Calu3 (cell line): ENCODE data around the gene MCF2L. TPM values are rescaled to one million over a fixed set of nuclear protein-coding genes. Genes with fewer than 3 reads are reported as not detected.
A peak's percentile ranks its signal among the peaks of the same experiment; 100 is the strongest.

Experiments
- BruUV-seq: library from RNA; stranded (reverse); fragments of 400-500 nt; replicated peaks from 2 replicates; lab custom pipeline; 2021; lab: Mats Ljungman, UMichigan
- CTCF ChIA-PET: fragments of 300-600 bp; sonication (Branson Sonifier 250); formaldehyde crosslinking; loops from one replicate; lab custom pipeline; 2022; ENCODE audit warnings: antibody characterized with exemption; lab: Charles Lee
- DNase-seq: peaks from one replicate; pipeline ENCODE4 v3.0.0; 2022
- H3K27ac Mint-ChIP-seq: one replicate; pipeline ENCODE4 v1.8.0; 2022; ENCODE audit warnings: mixed read lengths; ENCODE audit not compliant: unreplicated experiment
- H3K27me3 Mint-ChIP-seq: one replicate; pipeline ENCODE4 v1.8.0; 2022; ENCODE audit warnings: mixed read lengths; ENCODE audit not compliant: unreplicated experiment
- H3K36me3 Mint-ChIP-seq: one replicate; pipeline ENCODE4 v1.8.0; 2022; ENCODE audit warnings: mild to moderate bottlenecking, moderate library complexity, mixed read lengths; ENCODE audit not compliant: insufficient read depth, unreplicated experiment
- H3K4me1 Mint-ChIP-seq: one replicate; pipeline ENCODE4 v1.8.0; 2022; ENCODE audit warnings: mild to moderate bottlenecking, low read depth, mixed read lengths; ENCODE audit not compliant: unreplicated experiment
- H3K4me3 Mint-ChIP-seq: one replicate; pipeline ENCODE4 v1.8.0; 2022; ENCODE audit warnings: mild to moderate bottlenecking, low read depth, moderate library complexity, mixed read lengths; ENCODE audit not compliant: unreplicated experiment
- H3K9me3 Mint-ChIP-seq: one replicate; pipeline ENCODE4 v1.8.0; 2022; ENCODE audit warnings: low read depth, mixed read lengths; ENCODE audit not compliant: unreplicated experiment
- intact Hi-C: fragments of 100-400 bp; cut with micrococcal nuclease; formaldehyde crosslinking; loops from one replicate; pipeline ENCODE4 v1.10.0; 2022; ENCODE audit not compliant: unreplicated experiment
- total RNA-seq: library from RNA; stranded (reverse); gene quantifications from 2 replicates; pipeline ENCODE4 v1.2.3, GENCODE V29; 2022
- TF ChIP-seq, protein P1 (sequence below): fragments of 200-600 bp; IDR thresholded peaks from one replicate; pipeline ENCODE4 v1.8.0; 2022; ENCODE audit warnings: antibody characterized with exemption; ENCODE audit not compliant: unreplicated experiment

The MCF2L gene
- total RNA-seq, 1 experiment from 2014 or later, result 12.9 TPM

DNA sequence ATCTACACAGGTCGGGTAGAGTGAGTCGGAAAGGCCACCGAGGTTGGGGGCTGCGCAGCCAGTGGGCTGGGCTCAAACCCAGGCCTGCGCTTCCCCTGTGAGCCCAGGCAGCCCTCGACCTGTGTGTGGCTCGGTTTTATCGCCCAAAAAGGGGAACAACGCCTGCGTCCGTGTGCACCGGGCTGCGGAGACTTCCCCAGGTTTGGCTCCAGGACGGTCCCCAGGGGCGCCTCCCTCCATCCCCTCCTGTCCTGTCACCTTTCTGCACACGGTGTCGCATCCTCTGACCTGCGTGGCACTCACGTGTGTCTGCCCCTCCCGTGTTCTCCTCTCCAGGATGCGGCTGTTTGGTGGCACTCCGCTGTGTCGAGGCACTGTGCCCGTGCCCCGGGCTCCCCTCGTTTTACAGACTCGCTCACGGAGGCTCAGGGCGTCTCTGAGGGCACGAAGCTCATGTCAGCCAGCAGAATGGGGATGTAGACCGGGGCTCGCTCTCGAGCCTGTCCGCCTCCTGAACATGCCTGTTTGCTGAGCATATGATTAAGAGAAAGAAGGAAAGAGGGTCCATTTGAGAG, 25.9 kb downstream of the MCF2L start:
- DNase-seq, result no peak
- CTCF ChIA-PET, result no interaction called here
- no peaks in the 10 kb centered on the region for H3K9me3 Mint-ChIP-seq
- peaks cover 3% of the 10 kb centered on the region for H3K36me3 Mint-ChIP-seq
- peaks cover 7% of the 10 kb centered on the region for H3K4me1 Mint-ChIP-seq
- H3K4me3 Mint-ChIP-seq, result peak overlapping the region; percentile 32
- H3K27me3 Mint-ChIP-seq, result peaks cover 7% of the 10 kb centered on the region
- H3K27ac Mint-ChIP-seq, result no peak overlapping the region
- TF ChIP-seq, protein P1, sequence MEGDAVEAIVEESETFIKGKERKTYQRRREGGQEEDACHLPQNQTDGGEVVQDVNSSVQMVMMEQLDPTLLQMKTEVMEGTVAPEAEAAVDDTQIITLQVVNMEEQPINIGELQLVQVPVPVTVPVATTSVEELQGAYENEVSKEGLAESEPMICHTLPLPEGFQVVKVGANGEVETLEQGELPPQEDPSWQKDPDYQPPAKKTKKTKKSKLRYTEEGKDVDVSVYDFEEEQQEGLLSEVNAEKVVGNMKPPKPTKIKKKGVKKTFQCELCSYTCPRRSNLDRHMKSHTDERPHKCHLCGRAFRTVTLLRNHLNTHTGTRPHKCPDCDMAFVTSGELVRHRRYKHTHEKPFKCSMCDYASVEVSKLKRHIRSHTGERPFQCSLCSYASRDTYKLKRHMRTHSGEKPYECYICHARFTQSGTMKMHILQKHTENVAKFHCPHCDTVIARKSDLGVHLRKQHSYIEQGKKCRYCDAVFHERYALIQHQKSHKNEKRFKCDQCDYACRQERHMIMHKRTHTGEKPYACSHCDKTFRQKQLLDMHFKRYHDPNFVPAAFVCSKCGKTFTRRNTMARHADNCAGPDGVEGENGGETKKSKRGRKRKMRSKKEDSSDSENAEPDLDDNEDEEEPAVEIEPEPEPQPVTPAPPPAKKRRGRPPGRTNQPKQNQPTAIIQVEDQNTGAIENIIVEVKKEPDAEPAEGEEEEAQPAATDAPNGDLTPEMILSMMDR, result no peak
- intact Hi-C loops, result no loop called here
- no TSS peak for BruUV-seq

DNA sequence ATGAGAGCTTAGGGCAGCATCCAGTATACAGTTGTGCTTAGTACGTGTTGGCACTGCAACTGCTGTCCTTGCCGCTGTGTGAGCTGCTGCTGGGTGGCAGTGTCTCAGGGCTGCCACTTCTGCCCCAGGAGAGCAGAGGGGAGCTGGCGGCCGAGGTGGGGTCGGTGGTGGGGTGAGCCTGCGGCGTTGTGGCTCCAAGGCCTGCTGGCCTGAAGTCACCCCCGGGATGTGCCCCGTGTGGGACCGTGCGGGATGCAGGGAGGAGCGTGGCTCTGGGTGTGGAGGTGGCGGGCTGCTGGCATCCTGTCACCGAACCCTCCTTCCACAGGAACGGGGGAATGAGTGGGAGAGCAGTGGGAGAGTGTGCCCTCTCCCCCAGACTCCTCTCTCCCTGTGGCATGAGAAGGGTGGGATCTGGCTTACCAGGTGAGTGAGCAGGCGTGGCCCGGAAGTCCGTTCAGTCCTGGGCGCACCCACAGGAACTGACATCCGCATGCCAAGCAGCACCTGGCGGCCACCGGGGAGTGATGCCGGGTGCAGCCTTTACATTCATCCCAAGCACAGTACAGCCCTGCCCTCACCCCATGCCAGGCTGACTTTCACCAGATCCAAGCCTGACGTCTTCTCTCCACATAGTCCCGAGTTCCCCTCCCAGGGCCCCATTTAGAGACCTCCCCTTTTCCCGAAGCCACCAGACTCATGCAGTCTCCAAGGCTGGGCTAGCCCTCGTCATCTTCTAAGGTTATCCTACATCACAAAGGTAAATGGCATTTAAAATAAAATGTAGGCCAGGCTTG, 26.6 kb downstream of the MCF2L start:
- Mint-ChIP-seq H3K4me1 (peaks cover 7% of the 10 kb centered on the region), H3K27ac (no peak overlapping the region), H3K27me3 (peaks cover 7% of the 10 kb centered on the region), H3K4me3 (peak overlapping the region; percentile 32), H3K9me3 (no peaks in the 10 kb centered on the region), H3K36me3 (peaks cover 3% of the 10 kb centered on the region)
- TF ChIP-seq, protein P1, result no peak
- peak; percentile 63 for DNase-seq
- CTCF ChIA-PET, result no interaction called here
- intact Hi-C loops, result no loop called here
- no TSS peak for BruUV-seq

DNA sequence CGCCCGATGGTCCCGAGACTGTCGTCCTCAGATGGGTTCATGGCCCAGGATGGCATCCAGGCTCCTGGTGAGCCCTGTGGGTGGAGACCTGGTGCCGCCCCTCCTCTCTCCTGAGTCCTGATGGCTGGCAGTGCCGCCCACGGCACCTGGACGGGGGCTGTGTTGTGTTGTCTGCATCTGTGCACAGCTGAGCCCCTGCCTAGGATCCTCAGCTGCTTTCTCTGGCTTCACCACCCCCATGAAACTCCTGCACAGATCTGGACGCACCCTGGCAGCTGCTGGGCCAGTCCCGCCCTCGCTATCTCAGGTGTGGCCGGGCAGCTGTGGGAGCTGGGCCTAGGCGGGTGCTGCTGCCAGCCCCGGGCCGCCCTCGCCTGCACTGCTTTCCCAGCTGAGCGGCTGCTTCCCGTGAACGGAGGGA, 27.7 kb downstream of the MCF2L start:
- H3K4me3 Mint-ChIP-seq, result no peak overlapping the region
- peaks cover 7% of the 10 kb centered on the region for H3K27me3 Mint-ChIP-seq
- no peak for DNase-seq
- intact Hi-C loops, result no loop called here
- peaks cover 3% of the 10 kb centered on the region for H3K36me3 Mint-ChIP-seq
- TF ChIP-seq, protein P1, result no peak
- H3K27ac Mint-ChIP-seq, result no peak overlapping the region
- no peaks in the 10 kb centered on the region for H3K9me3 Mint-ChIP-seq
- peaks cover 7% of the 10 kb centered on the region for H3K4me1 Mint-ChIP-seq
- no TSS peak for BruUV-seq
- CTCF ChIA-PET, result no interaction called here

DNA sequence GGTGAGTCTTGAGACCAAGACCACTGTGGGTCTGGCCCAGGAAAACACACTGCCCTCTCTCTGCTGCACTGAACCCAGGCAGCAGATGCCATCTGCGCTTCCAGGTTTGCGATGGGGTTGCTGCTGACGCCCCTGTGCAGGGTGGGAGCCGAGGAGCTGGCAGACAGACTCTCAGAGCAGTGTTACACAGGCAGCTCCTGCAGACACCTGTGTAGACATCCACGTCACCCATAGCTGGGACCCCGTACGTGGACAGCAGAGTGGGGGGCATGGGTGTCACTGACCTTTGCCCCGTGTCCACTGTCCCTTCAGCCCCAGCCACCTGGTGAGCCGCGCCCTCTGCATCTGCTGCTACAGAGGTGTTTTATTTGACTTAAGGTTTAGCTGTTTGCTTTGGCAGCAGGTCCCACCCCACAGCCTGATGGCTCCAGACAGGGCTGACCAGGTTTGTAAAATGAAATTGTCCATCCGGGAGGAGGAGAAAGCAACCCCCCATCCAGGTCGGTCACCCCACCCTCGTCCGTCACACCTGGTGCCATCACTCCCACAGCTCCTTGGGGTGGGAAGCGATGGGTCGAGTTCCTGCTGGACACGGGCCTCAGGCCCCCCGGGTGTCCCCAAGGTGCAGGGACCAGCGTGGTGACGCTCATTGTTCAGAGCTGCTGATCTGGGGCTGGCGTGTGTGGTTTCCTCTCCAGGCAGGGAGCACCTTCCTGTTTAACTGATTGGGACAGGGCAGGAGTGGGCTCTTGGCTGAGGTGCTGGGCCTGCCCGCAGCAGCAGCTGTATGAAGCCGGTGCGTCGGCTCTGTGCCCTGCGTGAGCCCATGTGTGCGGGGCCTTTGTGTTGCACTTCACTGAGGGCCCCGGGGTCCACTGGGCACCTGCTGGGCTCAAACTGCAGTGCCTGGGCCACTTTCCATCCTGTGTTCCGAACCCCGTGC, 28.4 kb downstream of the MCF2L start:
- no TSS peak for BruUV-seq
- TF ChIP-seq, protein P1, result no peak
- H3K4me1 Mint-ChIP-seq, result peaks cover 7% of the 10 kb centered on the region
- H3K9me3 Mint-ChIP-seq, result no peaks in the 10 kb centered on the region
- H3K4me3 Mint-ChIP-seq, result no peak overlapping the region
- H3K27me3 Mint-ChIP-seq, result peaks cover 7% of the 10 kb centered on the region
- intact Hi-C loops, result no loop called here
- CTCF ChIA-PET, result no interaction called here
- no peak for DNase-seq
- H3K27ac Mint-ChIP-seq, result no peak overlapping the region
- peaks cover 10% of the 10 kb centered on the region for H3K36me3 Mint-ChIP-seq
